Left cardiac atrium (tissue), 4 donors: ENCODE measurements around the gene MC1R. TPM values are rescaled to one million over a fixed set of nuclear protein-coding genes. Genes with fewer than 3 reads are reported as not detected.
"Not testable (repeated sequence)": the region's sequence is repeated elsewhere in the genome, so short reads cannot be mapped to it uniquely, and the experiment has no call there.

Source experiments
- ATAC-seq, 2 donors: fragments of 200-7000 bp; cut with Tn5 transposase; one replicate each; pipeline ENCODE4 v1.9.1; 2020; ENCODE audit warnings: mild to moderate bottlenecking in 2 of 2, moderate library complexity in 2 of 2
- DNase-seq: peaks from one replicate; pipeline ENCODE4 v3.0.0-alpha.2; 2020
- intact Hi-C, 2 donors: fragments of 100-400 bp; cut with DNase I; formaldehyde crosslinking; loops; one replicate each; pipeline versions ENCODE4 v1.14.1 to v1.15.1; 2022 to 2023
- total RNA-seq, 2 donors: library from RNA; stranded (reverse); fragmentation: NEBNext Ultra II Directional; extraction: Animal tissue kit (Norgen Biotek cat#: 25700); gene quantifications; one replicate each; pipeline ENCODE4 v1.2.1, GENCODE V29; 2021
- donor health status: DM: no; HTN: yes; CAD: no.
- donor health status: DM: no; HTN: yes; CAD: no; lungs with severe emphysema.
- donor health status: DM: yes; HTN: yes; CAD: no.
- donor health status: Dilated cardiomyopathy.

MC1R gene
- total RNA-seq, 2 donors from 2014 or later: 1.9 to 2.3 TPM

- ATAC-seq: peak in 1 of 2 donors; percentile 2
- intact Hi-C loops: no loop called here
- DNase-seq: no peak
Measured at GRCh38 chr16:89910717-89911354, 7.8 kb upstream of the MC1R start.

- intact Hi-C loops: no loop called here
- no peak for DNase-seq
- ATAC-seq: no peak
Measured at GRCh38 chr16:89911375-89911774, 7.3 kb upstream of the MC1R start.

- intact Hi-C loops: no loop called here
- ATAC-seq (no peak), DNase-seq (no peak)
Measured at GRCh38 chr16:89912143-89912542, 6.5 kb upstream of the MC1R start.

- ATAC-seq: no peak
- intact Hi-C loops: no loop called here
- DNase-seq: no peak
Measured at GRCh38 chr16:89912627-89913026, 6.0 kb upstream of the MC1R start.

- intact Hi-C loops: no loop called here
- ATAC-seq: no peak
- DNase-seq: no peak
Measured at GRCh38 chr16:89913408-89914387, 5.0 kb upstream of the MC1R start.

GRCh38 chr16:89914642-89915285 is 3.9 kb upstream of the MC1R start:
- ATAC-seq, DNase-seq, intact Hi-C loops: not testable (repeated sequence)

GRCh38 chr16:89915303-89916232 is 3.1 kb upstream of the MC1R start:
- intact Hi-C loops: no loop called here
- DNase-seq (no peak), ATAC-seq (no peak)

GRCh38 chr16:89917773-89918452 is 749 bp upstream of the MC1R start:
- DNase-seq (peak; percentile 88), ATAC-seq (peak; percentile 61 to 77)
- intact Hi-C loops: no loop called here

GRCh38 chr16:89919535-89920406 is 1.1 kb downstream of the MC1R start:
- intact Hi-C loops: no loop called here
- DNase-seq: no peak
- no peak for ATAC-seq

- DNase-seq: no peak
- intact Hi-C loops: no loop called here
Measured at GRCh38 chr16:89920723-89921122, 2.1 kb downstream of the MC1R start.

GRCh38 chr16:89921131-89921701 is 2.6 kb downstream of the MC1R start:
- no peak for DNase-seq
- ATAC-seq: no peak
- intact Hi-C loops: no loop called here

More at GRCh38 chr16:89920723-89921122, 2.1 kb downstream of the MC1R start:
- ATAC-seq: no peak

GRCh38 chr16:89921702-89922476 is 3.2 kb downstream of the MC1R start:
- DNase-seq (peak; percentile 94), ATAC-seq (peak; percentile 33 to 74)
- intact Hi-C loops: no loop called here

- DNase-seq: peak; percentile 92
- intact Hi-C loops: no loop called here
- ATAC-seq: peak; percentile 22 to 57
Measured at GRCh38 chr16:89922477-89922883, 3.8 kb downstream of the MC1R start.

- DNase-seq: peak; percentile 88
- intact Hi-C loops: no loop called here
- peak; percentile 53 to 61 for ATAC-seq
Measured at GRCh38 chr16:89922884-89923639, 4.4 kb downstream of the MC1R start, which contains the start of gene TUBB3. Gene TUBB3, plus strand, starts transcription at chr16:89923342. Its CDS starts 60 bp downstream, at chr16:89923402.

GRCh38 chr16:89923640-89924296 is 5.1 kb downstream of the MC1R start:
- intact Hi-C loops: no loop called here
- DNase-seq: no peak
- ATAC-seq: no peak
